Measurements from ENCODE around the gene OR4K14.

DNA sequence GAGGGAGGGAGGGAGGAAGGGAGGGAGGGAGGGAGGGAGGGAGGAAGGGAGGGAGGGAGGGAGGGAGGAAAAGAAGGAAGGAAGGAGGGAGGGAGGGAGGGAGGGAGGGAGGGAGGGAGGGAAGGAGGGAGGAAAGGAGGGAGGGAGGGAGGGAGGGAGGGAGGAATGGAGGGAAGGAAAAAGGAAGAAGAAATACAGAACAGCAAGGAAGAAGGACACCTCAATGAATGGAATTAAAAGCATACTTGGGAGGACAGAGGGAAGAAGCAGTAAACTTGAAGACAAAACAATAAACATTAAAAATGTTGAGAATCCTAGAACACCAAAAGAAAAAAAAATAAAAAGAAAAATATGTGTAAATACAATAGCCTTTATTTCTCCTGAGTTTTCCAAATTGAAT, 11.0 kb downstream of the OR4K14 start:
- TF ChIP-seq POLR2A (IDR thresholded peaks at IDR 0.05; ENCODE audit: low read depth, low read length) (no peak), CEBPB (IDR thresholded peaks at IDR 0.05; ENCODE audit: low read depth, low read length) (no peak), RAD21 (IDR thresholded peaks at IDR 0.05; ENCODE audit: low read length) (no peak), FOS (IDR thresholded peaks at IDR 0.05; ENCODE audit: low read depth, low read length) (no peak), MAFK (IDR thresholded peaks at IDR 0.05; ENCODE audit: low read depth, low read length) (no peak), RFX5 (IDR thresholded peaks at IDR 0.05; ENCODE audit: low read depth, low read length) (no peak), RCOR1 (IDR thresholded peaks at IDR 0.05; ENCODE audit: insufficient replicate concordance, low read length) (no peak), NFE2L2 (IDR thresholded peaks at IDR 0.05; ENCODE audit: low read depth, low read length) (no peak), CHD1 (IDR thresholded peaks at IDR 0.05; ENCODE audit: low read depth, low read length) (no peak), BHLHE40 (IDR thresholded peaks at IDR 0.05; ENCODE audit: low read depth, low read length) (no peak), MXI1 (IDR thresholded peaks at IDR 0.05; ENCODE audit: borderline replicate concordance, low read depth, low read length) (no peak)
- TF ChIP-seq, protein P1, sequence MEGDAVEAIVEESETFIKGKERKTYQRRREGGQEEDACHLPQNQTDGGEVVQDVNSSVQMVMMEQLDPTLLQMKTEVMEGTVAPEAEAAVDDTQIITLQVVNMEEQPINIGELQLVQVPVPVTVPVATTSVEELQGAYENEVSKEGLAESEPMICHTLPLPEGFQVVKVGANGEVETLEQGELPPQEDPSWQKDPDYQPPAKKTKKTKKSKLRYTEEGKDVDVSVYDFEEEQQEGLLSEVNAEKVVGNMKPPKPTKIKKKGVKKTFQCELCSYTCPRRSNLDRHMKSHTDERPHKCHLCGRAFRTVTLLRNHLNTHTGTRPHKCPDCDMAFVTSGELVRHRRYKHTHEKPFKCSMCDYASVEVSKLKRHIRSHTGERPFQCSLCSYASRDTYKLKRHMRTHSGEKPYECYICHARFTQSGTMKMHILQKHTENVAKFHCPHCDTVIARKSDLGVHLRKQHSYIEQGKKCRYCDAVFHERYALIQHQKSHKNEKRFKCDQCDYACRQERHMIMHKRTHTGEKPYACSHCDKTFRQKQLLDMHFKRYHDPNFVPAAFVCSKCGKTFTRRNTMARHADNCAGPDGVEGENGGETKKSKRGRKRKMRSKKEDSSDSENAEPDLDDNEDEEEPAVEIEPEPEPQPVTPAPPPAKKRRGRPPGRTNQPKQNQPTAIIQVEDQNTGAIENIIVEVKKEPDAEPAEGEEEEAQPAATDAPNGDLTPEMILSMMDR (conservative IDR thresholded peaks at IDR 0.05; ENCODE audit: low read depth, low read length): no peak
- TF ChIP-seq, protein P2, sequence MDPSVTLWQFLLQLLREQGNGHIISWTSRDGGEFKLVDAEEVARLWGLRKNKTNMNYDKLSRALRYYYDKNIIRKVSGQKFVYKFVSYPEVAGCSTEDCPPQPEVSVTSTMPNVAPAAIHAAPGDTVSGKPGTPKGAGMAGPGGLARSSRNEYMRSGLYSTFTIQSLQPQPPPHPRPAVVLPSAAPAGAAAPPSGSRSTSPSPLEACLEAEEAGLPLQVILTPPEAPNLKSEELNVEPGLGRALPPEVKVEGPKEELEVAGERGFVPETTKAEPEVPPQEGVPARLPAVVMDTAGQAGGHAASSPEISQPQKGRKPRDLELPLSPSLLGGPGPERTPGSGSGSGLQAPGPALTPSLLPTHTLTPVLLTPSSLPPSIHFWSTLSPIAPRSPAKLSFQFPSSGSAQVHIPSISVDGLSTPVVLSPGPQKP (IDR thresholded peaks at IDR 0.05; ENCODE audit: borderline replicate concordance, low read depth, low read length): no peak
- TF ChIP-seq, protein P3, sequence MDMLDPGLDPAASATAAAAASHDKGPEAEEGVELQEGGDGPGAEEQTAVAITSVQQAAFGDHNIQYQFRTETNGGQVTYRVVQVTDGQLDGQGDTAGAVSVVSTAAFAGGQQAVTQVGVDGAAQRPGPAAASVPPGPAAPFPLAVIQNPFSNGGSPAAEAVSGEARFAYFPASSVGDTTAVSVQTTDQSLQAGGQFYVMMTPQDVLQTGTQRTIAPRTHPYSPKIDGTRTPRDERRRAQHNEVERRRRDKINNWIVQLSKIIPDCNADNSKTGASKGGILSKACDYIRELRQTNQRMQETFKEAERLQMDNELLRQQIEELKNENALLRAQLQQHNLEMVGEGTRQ (IDR thresholded peaks at IDR 0.05; ENCODE audit: low read depth, low read length): no peak
